ENCODE data around the gene SLC25A36. TPM values are rescaled to one million over a fixed set of nuclear protein-coding genes. Genes with fewer than 3 reads are reported as not detected.
"Not testable (repeated sequence)": the region's sequence is repeated elsewhere in the genome, so short reads cannot be mapped to it uniquely, and the experiment has no call there.

The SLC25A36 gene
- total RNA-seq, 1 donor from 2014 or later, result 69.5 TPM

DNA sequence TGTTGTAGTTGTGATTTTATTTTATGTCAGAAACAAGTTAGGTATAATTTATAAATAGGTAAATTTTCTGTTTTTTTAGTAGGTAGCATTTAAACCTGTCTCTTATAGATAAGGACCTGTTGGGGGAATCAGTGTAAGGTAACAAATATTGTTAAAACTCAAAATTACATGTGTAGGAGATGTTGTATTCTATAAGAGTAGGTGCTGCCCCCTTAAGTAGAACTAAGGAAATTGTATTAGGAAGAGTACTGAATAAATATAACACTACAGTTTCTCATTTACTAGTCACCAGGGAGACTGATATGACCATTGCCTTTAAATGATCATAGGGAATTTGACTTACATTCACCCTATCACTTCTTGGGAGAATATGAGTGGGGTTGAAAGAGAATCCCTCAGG is 31.2 kb downstream of the SLC25A36 start:
- H3K4me1 Mint-ChIP-seq (ENCODE audit: low read depth), result peaks cover 15% of the 10 kb centered on the region
- DNase-seq (ENCODE audit: low spot score), result no peak
- H3K27ac Mint-ChIP-seq, result no peak overlapping the region
- intact Hi-C loops (cut with micrococcal nuclease), result no loop called here
- H3K27me3 Mint-ChIP-seq (ENCODE audit: low read depth), result no peaks in the 10 kb centered on the region
- no peak overlapping the region for H3K4me3 Mint-ChIP-seq (ENCODE audit: low read depth)
- H3K9me3 Mint-ChIP-seq, result no peaks in the 10 kb centered on the region
- H3K36me3 Mint-ChIP-seq (ENCODE audit: low read depth), result peaks cover 40% of the 10 kb centered on the region

DNA sequence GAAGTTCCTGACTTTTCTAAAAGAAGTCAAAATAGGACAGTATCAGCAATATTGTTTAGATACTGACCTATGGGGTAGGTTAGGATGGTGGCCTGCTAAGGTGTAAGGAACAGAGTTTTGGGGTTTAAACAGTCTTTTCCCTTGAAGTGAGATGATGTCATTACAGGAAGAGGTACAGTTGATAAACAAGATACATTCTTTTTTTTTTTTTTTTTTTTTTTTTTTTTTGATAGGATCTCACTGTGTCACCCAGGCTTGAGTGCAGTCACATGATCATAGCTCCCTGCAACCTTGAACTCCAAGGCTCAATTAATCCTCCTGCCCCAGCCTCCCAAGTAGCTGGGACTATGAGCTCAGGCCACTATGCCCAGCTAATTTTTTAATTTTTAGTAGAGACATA is 33.3 kb downstream of the SLC25A36 start:
- H3K4me1 Mint-ChIP-seq (ENCODE audit: low read depth), result peaks cover 15% of the 10 kb centered on the region
- intact Hi-C loops (cut with micrococcal nuclease), result loop anchor here (5.0 kb wide), 1 partner anchor 33 kb away; the partner anchor contains the start of gene SLC25A36
- peaks cover 54% of the 10 kb centered on the region for H3K36me3 Mint-ChIP-seq (ENCODE audit: low read depth)
- no peak overlapping the region for H3K4me3 Mint-ChIP-seq (ENCODE audit: low read depth)
- no peak for DNase-seq (ENCODE audit: low spot score)
- peak overlapping the region; percentile 76 for H3K27ac Mint-ChIP-seq
- H3K27me3 Mint-ChIP-seq (ENCODE audit: low read depth), result no peaks in the 10 kb centered on the region
- H3K9me3 Mint-ChIP-seq, result no peaks in the 10 kb centered on the region

DNA sequence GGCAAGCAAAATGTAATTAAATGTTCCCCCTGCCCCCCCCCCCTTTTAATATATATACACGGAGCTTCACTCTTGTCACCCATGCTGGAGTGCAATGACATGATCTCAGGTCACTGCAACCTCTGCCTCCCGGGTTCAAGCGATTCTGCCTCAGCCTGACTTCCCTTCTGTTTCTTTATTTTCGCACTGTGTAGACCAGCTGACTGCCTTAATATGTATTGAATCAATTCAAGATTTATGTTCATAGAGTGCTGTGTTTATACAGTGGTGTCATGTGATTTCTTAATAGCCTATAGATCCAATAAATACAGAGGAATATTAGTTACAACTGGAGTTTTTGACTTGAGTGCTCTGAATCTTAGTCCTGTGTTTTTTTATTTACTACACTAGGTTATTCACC is 39.0 kb downstream of the SLC25A36 start:
- Mint-ChIP-seq H3K4me1 (ENCODE audit: low read depth) (peaks cover 3% of the 10 kb centered on the region), H3K27me3 (ENCODE audit: low read depth) (no peaks in the 10 kb centered on the region), H3K36me3 (ENCODE audit: low read depth) (peaks cover 36% of the 10 kb centered on the region), H3K4me3 (ENCODE audit: low read depth) (no peak overlapping the region), H3K9me3 (peaks cover 7% of the 10 kb centered on the region), H3K27ac (no peak overlapping the region)
- intact Hi-C loops (cut with micrococcal nuclease), result no loop called here
- no peak for DNase-seq (ENCODE audit: low spot score)

DNA sequence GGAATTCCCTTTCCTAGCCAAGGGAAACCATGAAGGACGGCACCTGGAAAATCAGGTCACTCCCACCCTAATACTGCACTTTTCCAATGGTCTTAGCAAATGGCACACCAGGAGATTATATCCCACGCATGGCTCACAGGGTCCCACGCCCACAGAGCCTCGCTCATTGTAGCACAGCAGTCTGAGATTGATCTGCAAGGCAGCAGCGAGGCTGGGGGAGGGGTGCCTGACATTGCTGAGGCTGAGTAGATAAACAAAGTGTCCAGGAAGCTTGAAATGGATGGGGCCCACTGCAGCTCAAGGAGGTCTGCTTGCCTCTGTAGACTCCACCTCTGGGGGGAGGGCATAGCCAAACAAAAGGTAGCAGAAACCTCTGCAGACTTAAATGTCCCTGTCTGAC is 46.2 kb downstream of the SLC25A36 start:
- H3K4me1 Mint-ChIP-seq (ENCODE audit: low read depth); H3K4me3 Mint-ChIP-seq (ENCODE audit: low read depth); intact Hi-C loops (cut with micrococcal nuclease); H3K27ac Mint-ChIP-seq; DNase-seq (ENCODE audit: low spot score); H3K36me3 Mint-ChIP-seq (ENCODE audit: low read depth): not testable (repeated sequence)
- Mint-ChIP-seq H3K9me3 (peaks cover 26% of the 10 kb centered on the region), H3K27me3 (ENCODE audit: low read depth) (peaks cover 14% of the 10 kb centered on the region)

DNA sequence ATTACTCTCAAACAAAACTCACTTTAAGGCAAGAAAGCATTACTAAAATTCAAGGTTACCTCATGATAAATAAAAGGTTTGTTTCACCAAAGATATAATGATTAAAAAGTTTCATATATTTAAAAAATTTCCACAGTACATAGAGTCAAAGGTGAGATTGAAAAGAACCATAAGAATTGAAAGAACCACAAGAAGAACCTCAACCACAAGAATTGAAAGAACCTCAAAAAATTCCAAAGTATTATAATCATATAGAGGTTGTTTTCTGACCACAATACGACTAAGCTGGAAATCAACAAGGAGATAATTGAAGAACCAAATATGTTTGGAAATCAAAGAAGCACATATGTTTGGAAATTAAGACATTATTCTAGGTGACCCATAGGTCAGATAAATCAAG is 52.7 kb downstream of the SLC25A36 start:
- no peaks in the 10 kb centered on the region for H3K36me3 Mint-ChIP-seq (ENCODE audit: low read depth)
- no peaks in the 10 kb centered on the region for H3K4me1 Mint-ChIP-seq (ENCODE audit: low read depth)
- DNase-seq (ENCODE audit: low spot score), result no peak
- peaks cover 15% of the 10 kb centered on the region for H3K27me3 Mint-ChIP-seq (ENCODE audit: low read depth)
- intact Hi-C loops (cut with micrococcal nuclease), result no loop called here
- H3K9me3 Mint-ChIP-seq, result peaks cover 8% of the 10 kb centered on the region
- no peak overlapping the region for H3K4me3 Mint-ChIP-seq (ENCODE audit: low read depth)
- no peak overlapping the region for H3K27ac Mint-ChIP-seq

DNA sequence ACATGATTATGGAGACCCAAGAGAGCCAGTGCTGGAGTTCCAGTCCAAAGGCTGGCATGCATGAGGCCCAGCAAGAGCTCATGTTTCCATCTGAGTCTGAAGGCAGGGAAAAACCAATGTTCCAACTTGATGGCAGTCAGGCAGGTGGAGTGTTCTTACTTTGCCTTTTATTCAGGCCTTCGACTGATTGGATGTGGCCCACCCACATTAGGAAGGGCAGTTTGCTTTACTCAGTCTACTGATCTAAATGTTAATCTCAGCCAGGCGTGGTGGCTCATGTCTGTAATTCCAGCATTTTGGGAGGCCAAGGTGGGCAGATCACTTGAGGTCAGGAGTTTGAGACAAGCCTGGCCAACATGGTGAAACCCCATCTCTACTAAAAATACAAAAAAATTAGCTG is 53.2 kb downstream of the SLC25A36 start:
- H3K36me3 Mint-ChIP-seq (ENCODE audit: low read depth); intact Hi-C loops (cut with micrococcal nuclease); H3K4me3 Mint-ChIP-seq (ENCODE audit: low read depth); H3K27ac Mint-ChIP-seq; H3K9me3 Mint-ChIP-seq; H3K4me1 Mint-ChIP-seq (ENCODE audit: low read depth); DNase-seq (ENCODE audit: low spot score): not testable (repeated sequence)
- peaks cover 15% of the 10 kb centered on the region for H3K27me3 Mint-ChIP-seq (ENCODE audit: low read depth)

DNA sequence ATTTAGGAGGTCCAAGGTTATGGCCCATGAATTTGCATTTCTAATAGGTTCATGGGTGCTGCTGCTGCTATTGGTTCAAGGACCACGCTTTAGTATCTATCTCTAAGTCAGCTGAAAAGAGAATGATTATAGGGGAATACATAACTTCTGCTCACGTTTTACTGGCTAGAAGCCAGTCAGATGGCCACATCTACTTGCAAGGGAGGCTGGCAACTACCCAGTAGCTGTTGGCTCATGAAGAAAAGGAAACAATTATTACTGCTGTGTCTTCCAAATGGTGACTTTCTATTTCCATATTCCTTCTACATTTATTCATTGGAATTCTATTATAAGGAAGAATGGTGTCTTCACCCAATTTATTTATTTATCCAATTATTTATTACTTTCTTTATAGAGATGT is 54.2 kb downstream of the SLC25A36 start:
- peaks cover 8% of the 10 kb centered on the region for H3K9me3 Mint-ChIP-seq
- intact Hi-C loops (cut with micrococcal nuclease), result no loop called here
- peaks cover 5% of the 10 kb centered on the region for H3K4me1 Mint-ChIP-seq (ENCODE audit: low read depth)
- no peak for DNase-seq (ENCODE audit: low spot score)
- H3K36me3 Mint-ChIP-seq (ENCODE audit: low read depth), result no peaks in the 10 kb centered on the region
- H3K27ac Mint-ChIP-seq, result no peak overlapping the region
- no peak overlapping the region for H3K4me3 Mint-ChIP-seq (ENCODE audit: low read depth)
- peaks cover 13% of the 10 kb centered on the region for H3K27me3 Mint-ChIP-seq (ENCODE audit: low read depth)

DNA sequence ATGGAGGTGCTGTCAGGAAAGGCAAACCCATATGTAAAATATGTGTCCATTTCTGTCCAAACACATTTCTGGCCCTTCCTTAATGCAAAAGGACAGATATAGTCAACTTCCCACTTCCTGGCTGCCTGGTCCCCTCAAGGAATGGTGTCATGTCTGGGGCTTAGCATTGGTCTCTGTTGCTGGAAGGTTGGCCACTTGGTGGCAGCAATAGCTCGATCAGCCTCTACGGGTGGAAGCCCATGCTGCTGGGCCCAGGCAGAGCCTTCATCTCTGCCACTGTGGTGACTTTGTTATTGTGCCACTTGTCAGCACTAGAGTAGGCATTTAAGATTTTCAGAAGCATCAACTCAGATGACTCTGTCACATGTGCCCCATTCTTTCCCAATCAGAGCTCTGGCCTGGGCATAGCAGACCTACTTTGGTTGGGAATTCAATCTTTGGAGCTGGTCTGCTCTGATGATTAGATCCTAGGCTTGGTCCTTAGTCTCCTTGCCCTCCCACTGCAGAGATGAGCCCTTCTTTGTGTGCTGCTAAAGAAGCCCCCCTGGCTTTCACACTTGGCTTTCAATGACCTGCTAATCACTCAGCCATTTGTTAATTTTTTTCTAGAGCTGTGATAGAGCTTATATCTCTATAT is 58.5 kb downstream of the SLC25A36 start:
- H3K27ac Mint-ChIP-seq, result no peak overlapping the region
- intact Hi-C loops (cut with micrococcal nuclease), result loop anchor here (1.0 kb wide), 2 partner anchors 105 to 192 kb away; no protein-coding TSS in a partner anchor
- DNase-seq (ENCODE audit: low spot score), result peak; percentile 21

DNA sequence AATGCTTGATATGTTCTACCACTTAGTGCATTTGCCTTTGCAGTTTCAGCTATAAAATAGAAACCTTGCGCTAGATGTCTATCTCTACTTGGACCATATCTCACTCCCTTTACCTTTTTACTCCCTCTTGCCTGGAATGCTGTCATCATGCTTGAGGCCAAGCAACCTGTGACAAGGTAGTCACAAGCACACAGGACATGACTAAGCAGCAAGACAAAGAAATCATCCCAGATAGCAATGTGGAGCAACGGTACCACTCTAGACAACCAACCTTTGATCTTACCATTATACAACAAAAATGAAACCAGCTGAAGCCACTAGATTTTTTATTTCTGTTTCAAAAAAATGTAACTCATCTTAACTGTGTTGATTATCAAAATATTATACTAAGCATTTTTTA is 59.0 kb downstream of the SLC25A36 start:
- no peaks in the 10 kb centered on the region for H3K36me3 Mint-ChIP-seq (ENCODE audit: low read depth)
- no peak overlapping the region for H3K4me3 Mint-ChIP-seq (ENCODE audit: low read depth)
- H3K4me1 Mint-ChIP-seq (ENCODE audit: low read depth), result peaks cover 5% of the 10 kb centered on the region
- H3K9me3 Mint-ChIP-seq, result no peaks in the 10 kb centered on the region
- intact Hi-C loops (cut with micrococcal nuclease), result loop anchor here (1.0 kb wide), 2 partner anchors 105 to 192 kb away; no protein-coding TSS in a partner anchor
- DNase-seq (ENCODE audit: low spot score), result no peak
- H3K27me3 Mint-ChIP-seq (ENCODE audit: low read depth), result peaks cover 16% of the 10 kb centered on the region
- no peak overlapping the region for H3K27ac Mint-ChIP-seq

More for the DNA sequence above, 58.5 kb downstream of the SLC25A36 start:
- no peaks in the 10 kb centered on the region for H3K9me3 Mint-ChIP-seq
- peaks cover 13% of the 10 kb centered on the region for H3K27me3 Mint-ChIP-seq (ENCODE audit: low read depth)
- H3K36me3 Mint-ChIP-seq (ENCODE audit: low read depth), result no peaks in the 10 kb centered on the region
- peaks cover 5% of the 10 kb centered on the region for H3K4me1 Mint-ChIP-seq (ENCODE audit: low read depth)
- H3K4me3 Mint-ChIP-seq (ENCODE audit: low read depth), result no peak overlapping the region

DNA sequence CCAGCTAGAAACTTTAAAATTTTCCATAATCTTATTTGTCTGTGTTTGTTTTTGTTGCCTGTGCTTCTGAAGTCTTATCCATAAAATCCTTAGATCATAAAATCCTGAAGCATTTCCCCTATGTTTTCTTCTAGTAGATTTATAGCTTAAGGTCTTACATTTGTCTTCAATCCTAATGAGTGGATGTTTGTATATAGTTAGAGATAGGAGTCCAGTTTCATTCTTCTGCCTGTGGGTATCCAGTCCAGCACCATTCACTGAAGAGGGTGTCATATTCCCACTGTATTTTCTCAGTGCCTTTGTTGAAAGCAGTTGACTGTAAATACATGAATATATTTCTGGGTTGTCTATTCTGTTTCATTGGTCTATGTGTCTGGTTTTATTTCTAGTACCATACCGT is 64.7 kb downstream of the SLC25A36 start:
- H3K27me3 Mint-ChIP-seq (ENCODE audit: low read depth), result peaks cover 41% of the 10 kb centered on the region
- H3K4me1 Mint-ChIP-seq (ENCODE audit: low read depth), result peaks cover 2% of the 10 kb centered on the region
- no peaks in the 10 kb centered on the region for H3K36me3 Mint-ChIP-seq (ENCODE audit: low read depth)
- H3K4me3 Mint-ChIP-seq (ENCODE audit: low read depth), result no peak overlapping the region
- H3K27ac Mint-ChIP-seq, result no peak overlapping the region
- intact Hi-C loops (cut with micrococcal nuclease), result no loop called here
- no peaks in the 10 kb centered on the region for H3K9me3 Mint-ChIP-seq
- no peak for DNase-seq (ENCODE audit: low spot score)

DNA sequence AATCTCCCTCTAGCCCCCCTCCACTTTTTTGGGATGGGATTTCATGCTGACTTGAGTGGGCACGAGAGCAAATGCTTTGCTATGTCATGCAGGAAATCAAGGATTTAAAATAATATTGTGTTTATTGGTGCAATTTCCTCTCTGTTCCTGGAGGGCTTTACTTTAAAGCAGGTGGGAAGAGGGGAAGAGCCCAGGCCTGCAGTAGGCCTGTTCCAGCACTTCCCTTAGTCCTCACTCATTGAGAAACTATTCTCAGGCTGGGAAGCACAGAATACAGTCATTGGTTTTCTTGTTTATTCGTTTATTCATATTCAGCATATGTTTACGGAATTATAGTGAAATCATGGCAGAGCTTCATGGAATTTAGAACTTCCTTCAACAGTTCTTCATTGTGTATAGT is 67.9 kb downstream of the SLC25A36 start:
- Mint-ChIP-seq H3K9me3 (no peaks in the 10 kb centered on the region), H3K27me3 (ENCODE audit: low read depth) (peaks cover 39% of the 10 kb centered on the region), H3K27ac (no peak overlapping the region), H3K4me3 (ENCODE audit: low read depth) (no peak overlapping the region), H3K4me1 (ENCODE audit: low read depth) (peaks cover 12% of the 10 kb centered on the region), H3K36me3 (ENCODE audit: low read depth) (no peaks in the 10 kb centered on the region)
- intact Hi-C loops (cut with micrococcal nuclease), result no loop called here
- no peak for DNase-seq (ENCODE audit: low spot score)

DNA sequence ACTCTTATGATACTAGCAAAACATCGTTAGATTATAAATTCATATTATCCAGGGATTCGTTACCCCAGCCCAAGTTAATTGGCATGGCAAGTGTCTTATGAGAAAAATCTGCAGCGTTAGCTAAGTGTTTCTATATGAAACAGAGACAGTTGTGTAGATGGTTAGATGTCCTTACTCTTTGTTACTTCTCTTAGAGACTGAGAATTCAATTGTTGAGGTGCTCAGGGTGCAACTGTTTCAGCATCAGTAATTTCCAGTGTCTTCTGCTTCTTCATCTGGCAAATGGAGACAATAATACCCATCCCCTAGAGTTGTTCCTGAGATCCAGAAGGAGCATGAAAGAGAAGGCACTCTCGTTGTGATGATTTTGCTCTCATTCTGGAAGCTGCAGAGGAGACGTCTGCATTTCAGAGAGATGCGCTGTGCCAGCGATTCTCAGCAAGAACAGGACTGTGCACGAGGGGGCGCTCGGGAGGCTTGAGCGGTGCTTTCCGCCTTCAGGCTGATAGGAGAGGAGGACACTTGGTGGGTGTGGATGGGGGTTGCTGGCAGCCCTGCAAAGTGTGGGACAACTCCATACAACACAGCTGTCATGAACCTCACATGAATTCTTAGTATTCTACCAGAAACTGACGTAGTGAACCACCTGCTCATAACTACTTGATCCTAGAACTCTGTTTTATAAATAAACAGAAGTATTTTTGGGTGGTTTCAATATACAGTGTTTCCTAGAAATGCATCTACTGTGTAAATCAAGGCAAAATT is 69.8 kb downstream of the SLC25A36 start:
- peak; percentile 63 for DNase-seq (ENCODE audit: low spot score)
- Mint-ChIP-seq H3K4me1 (ENCODE audit: low read depth) (peaks cover 13% of the 10 kb centered on the region), H3K27me3 (ENCODE audit: low read depth) (peaks cover 39% of the 10 kb centered on the region), H3K36me3 (ENCODE audit: low read depth) (no peaks in the 10 kb centered on the region), H3K4me3 (ENCODE audit: low read depth) (no peak overlapping the region), H3K27ac (no peak overlapping the region), H3K9me3 (no peaks in the 10 kb centered on the region)
- intact Hi-C loops (cut with micrococcal nuclease), result loop anchor here (1.0 to 10.0 kb wide), 3 partner anchors 94 to 263 kb away; no protein-coding TSS in a partner anchor

DNA sequence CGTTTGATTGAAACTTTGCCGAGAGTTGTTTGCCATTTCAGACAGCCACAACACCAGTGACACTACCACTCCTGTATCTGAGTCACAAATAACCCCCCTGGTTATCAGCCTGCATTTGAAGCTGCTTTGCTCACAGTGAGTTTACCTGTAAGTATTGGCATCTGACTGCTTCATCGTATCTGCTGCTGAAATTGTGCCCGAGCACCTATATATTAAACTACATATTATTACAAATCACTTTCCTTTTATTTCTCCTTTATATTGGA is 70.3 kb downstream of the SLC25A36 start:
- peaks cover 36% of the 10 kb centered on the region for H3K27me3 Mint-ChIP-seq (ENCODE audit: low read depth)
- peaks cover 16% of the 10 kb centered on the region for H3K4me1 Mint-ChIP-seq (ENCODE audit: low read depth)
- H3K36me3 Mint-ChIP-seq (ENCODE audit: low read depth), result no peaks in the 10 kb centered on the region
- intact Hi-C loops (cut with micrococcal nuclease), result loop anchor here (1.0 to 10.0 kb wide), 3 partner anchors 93 to 263 kb away; no protein-coding TSS in a partner anchor
- no peak overlapping the region for H3K27ac Mint-ChIP-seq
- no peak overlapping the region for H3K4me3 Mint-ChIP-seq (ENCODE audit: low read depth)
- DNase-seq (ENCODE audit: low spot score), result no peak
- H3K9me3 Mint-ChIP-seq, result no peaks in the 10 kb centered on the region

All from activated T-helper 2 cell treated with anti-CD3 and anti-CD28 coated beads, Interferon-gamma antibody, Interleukin-2, Interleukin-4, amounts not matched to agents 10 μg/mL and 5 μg/mL and 100 μg/mL, durations not matched to agents 14 hours and 24 hours and 36 hours (primary cell).